Activated naive CD8-positive, alpha-beta T cell (primary cell): ENCODE measurements around the gene PKD2.
"Not testable (repeated sequence)": the region's sequence is repeated elsewhere in the genome, so short reads cannot be mapped to it uniquely, and the experiment has no call there.

Experiments used
- H3K27ac Mint-ChIP-seq: one replicate; pipeline ENCODE4 v1.8.0; 2021; ENCODE audit warnings: mixed read lengths
- H3K27me3 Mint-ChIP-seq: one replicate; pipeline ENCODE4 v1.8.0; 2021; ENCODE audit warnings: mixed read lengths
- H3K36me3 Mint-ChIP-seq: one replicate; pipeline ENCODE4 v1.8.0; 2021; ENCODE audit warnings: mixed read lengths
- H3K4me1 Mint-ChIP-seq: one replicate; pipeline ENCODE4 v1.8.0; 2021; ENCODE audit warnings: low read depth, mixed read lengths
- H3K4me3 Mint-ChIP-seq: one replicate; pipeline ENCODE4 v1.8.0; 2021; ENCODE audit warnings: mild to moderate bottlenecking, mixed read lengths
- H3K9me3 Mint-ChIP-seq: one replicate; pipeline ENCODE4 v1.8.0; 2021; ENCODE audit warnings: low read depth, mixed read lengths

Gene PKD2

DNA sequence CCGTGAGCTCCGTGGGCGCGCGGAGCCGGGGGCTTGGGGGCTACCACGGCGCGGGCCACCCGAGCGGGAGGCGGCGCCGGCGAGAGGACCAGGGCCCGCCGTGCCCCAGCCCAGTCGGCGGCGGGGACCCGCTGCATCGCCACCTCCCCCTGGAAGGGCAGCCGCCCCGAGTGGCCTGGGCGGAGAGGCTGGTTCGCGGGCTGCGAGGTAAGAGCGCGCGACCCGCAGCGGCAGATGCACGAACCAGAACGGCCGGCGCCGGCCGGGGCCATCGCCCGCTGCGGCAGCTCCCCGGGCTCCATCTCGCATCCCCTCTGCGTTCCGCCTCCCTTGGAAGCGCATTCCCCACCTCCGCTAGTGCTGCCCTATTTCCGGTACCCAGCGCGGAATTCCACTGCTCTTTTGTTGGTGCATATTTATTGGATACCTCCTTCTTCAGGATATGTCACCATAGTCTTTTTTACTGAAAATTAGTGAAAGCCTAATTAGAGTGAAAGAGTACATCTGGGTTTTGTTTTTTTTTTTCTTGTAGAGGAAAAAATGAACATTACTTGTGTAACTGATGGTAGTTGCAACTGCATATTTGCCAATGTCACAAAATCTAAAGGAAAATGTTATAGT, 797 bp downstream of the PKD2 start:
- Mint-ChIP-seq H3K9me3 (no peaks in the 10 kb centered on the region), H3K4me3 (peak overlapping the region; percentile 97), H3K4me1 (peaks cover 44% of the 10 kb centered on the region), H3K27me3 (peaks cover 3% of the 10 kb centered on the region), H3K27ac (peak overlapping the region; percentile 87), H3K36me3 (peaks cover 7% of the 10 kb centered on the region)

DNA sequence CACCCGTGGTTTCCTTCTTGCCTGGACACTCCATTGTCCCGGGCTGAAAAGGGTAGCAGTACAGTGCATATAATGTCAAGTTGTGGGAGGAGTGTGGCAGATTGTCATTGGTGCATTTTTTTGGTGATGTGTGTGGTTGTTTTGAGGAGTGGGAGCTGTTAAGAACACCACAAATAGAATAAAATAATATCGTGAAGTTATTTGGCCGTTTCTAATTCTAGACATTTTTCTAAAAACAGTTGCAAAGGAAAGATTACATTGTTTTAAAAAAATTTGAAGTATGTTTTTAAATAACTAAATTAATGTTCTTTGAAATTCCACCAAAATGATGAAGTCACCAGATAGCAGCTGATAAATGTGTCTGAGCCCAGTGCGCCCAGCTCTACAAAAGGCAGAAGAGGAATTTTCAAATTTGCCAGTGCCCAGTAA, 1.3 kb downstream of the PKD2 start:
- H3K27ac Mint-ChIP-seq = peak overlapping the region; percentile 87
- H3K9me3 Mint-ChIP-seq = no peaks in the 10 kb centered on the region
- peak overlapping the region; percentile 97 for H3K4me3 Mint-ChIP-seq
- peaks cover 7% of the 10 kb centered on the region for H3K36me3 Mint-ChIP-seq
- peaks cover 45% of the 10 kb centered on the region for H3K4me1 Mint-ChIP-seq
- H3K27me3 Mint-ChIP-seq = peaks cover 3% of the 10 kb centered on the region

DNA sequence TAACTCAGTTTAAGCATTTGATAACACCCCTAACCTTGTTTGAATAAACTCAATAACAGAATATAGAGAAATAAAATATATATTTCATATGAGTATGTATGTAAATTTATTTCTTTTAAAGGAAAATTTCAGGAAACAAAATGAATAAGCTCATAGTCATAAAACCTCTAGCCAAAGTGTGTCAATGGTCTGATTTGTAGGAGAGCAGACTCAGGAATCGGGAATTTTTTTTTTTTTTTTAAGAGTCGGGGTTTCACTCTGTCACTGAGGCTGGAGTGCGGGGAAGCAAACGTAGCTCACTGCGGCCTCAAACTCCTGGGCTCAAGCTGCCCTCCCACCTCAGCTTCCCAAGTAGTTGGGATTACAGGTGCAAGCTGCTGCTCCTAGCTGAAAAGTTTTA, 2.4 kb downstream of the PKD2 start:
- Mint-ChIP-seq H3K27me3 (peaks cover 3% of the 10 kb centered on the region), H3K9me3 (no peaks in the 10 kb centered on the region), H3K4me3 (no peak overlapping the region), H3K4me1 (peaks cover 49% of the 10 kb centered on the region), H3K27ac (no peak overlapping the region), H3K36me3 (peaks cover 7% of the 10 kb centered on the region)

DNA sequence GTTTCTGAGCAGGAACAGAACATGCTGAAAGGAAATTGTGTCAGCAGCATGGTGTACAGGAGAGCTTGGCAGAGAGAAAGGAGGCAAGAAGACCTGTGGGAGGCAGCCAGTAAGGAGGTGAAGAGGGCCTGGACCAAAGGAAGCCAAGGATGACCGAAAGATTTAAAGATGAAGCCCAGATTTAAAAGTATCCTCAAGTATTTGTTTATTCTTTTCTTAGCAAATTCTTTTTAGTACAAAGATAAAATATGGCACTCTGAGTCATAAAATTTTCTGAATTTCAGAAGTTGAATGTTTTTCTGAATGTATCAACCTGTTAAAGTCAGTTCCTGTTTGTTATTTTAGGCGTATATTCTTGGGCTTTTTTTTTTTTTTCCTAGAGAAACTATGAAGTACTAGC, 3.5 kb downstream of the PKD2 start:
- H3K27ac Mint-ChIP-seq = peak overlapping the region; percentile 47
- H3K36me3 Mint-ChIP-seq = peaks cover 7% of the 10 kb centered on the region
- peaks cover 49% of the 10 kb centered on the region for H3K4me1 Mint-ChIP-seq
- peak overlapping the region; percentile 11 for H3K4me3 Mint-ChIP-seq
- H3K9me3 Mint-ChIP-seq = no peaks in the 10 kb centered on the region
- peaks cover 3% of the 10 kb centered on the region for H3K27me3 Mint-ChIP-seq

DNA sequence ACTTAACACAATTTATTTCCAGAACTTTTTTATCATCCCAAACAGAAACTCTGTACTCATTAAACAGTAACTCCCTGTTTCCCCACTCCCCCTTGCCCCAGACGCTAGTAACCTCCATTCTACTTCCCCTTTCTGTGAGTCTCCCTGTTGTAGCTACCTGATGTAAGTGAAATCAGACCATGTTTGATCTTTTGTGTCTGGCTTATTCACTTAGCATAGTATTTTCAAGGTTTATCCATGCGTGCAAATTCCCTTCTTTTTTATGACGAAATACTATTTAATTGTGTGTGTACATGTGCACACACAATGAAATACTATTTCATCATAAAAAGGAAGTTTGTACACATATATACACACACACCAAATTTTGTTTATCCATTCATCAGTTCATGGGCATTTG, 5.2 kb downstream of the PKD2 start:
- Mint-ChIP-seq H3K36me3 (peaks cover 11% of the 10 kb centered on the region), H3K27ac (no peak overlapping the region), H3K4me3 (no peak overlapping the region), H3K4me1 (peaks cover 43% of the 10 kb centered on the region), H3K9me3 (no peaks in the 10 kb centered on the region), H3K27me3 (no peaks in the 10 kb centered on the region)

DNA sequence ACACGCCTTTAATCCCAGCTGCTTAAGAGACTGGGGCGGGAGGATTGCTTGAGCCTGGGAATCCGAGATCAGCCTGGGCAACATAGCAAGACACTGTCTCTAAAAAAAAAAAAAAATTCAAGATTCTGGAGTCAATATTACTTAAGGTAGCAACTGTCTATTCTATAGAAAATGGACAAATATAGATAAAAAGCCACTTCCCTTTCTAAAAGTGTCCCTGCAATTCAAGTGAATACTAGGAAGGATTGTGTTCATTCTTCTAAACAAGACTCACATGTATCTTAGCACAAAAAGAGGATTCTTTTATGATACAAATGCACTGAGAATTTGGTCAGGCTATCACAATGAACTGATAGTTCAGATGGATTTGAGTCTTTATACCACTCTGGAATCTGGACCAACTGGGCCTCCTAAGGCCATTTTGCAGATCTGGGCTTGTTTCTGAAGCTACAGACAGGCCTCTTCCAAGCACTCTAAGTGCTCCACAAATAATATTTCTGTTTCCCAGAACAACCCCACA, 7.0 kb downstream of the PKD2 start:
- Mint-ChIP-seq H3K4me3 (no peak overlapping the region), H3K4me1 (peaks cover 37% of the 10 kb centered on the region), H3K36me3 (peaks cover 11% of the 10 kb centered on the region), H3K27me3 (no peaks in the 10 kb centered on the region), H3K27ac (no peak overlapping the region), H3K9me3 (no peaks in the 10 kb centered on the region)

DNA sequence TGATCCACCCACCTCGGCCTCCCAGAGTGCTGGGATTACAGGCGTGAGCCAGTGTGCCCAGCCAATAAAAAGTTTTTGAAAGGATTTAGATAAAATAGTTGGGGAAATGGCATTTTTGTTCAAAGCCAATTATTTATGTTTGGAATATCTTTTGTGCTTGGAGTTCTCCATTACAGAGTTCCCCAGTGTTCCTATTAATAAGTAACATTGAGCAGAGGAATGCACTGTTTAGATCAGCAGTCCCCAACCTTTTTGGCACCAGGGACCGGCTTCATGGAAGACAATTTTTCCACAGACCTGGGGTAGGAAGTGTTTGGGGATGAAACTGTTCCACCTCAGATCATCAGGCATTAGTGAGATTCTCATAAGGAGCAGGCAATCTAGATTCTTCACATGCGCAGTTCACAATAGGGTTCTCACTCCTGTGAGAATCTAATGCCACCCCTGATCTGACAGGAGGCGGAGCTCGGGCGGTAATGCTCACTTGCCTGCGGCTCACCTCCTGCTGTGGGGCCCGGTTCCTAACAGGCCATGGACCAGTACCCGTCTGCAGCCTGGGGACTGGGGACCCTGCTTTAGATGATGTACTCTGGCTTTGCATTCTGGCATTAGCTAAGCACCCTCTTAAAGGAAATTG, 8.3 kb downstream of the PKD2 start:
- no peak overlapping the region for H3K4me3 Mint-ChIP-seq
- H3K27me3 Mint-ChIP-seq = no peaks in the 10 kb centered on the region
- peaks cover 10% of the 10 kb centered on the region for H3K36me3 Mint-ChIP-seq
- no peak overlapping the region for H3K27ac Mint-ChIP-seq
- no peaks in the 10 kb centered on the region for H3K9me3 Mint-ChIP-seq
- peaks cover 30% of the 10 kb centered on the region for H3K4me1 Mint-ChIP-seq

DNA sequence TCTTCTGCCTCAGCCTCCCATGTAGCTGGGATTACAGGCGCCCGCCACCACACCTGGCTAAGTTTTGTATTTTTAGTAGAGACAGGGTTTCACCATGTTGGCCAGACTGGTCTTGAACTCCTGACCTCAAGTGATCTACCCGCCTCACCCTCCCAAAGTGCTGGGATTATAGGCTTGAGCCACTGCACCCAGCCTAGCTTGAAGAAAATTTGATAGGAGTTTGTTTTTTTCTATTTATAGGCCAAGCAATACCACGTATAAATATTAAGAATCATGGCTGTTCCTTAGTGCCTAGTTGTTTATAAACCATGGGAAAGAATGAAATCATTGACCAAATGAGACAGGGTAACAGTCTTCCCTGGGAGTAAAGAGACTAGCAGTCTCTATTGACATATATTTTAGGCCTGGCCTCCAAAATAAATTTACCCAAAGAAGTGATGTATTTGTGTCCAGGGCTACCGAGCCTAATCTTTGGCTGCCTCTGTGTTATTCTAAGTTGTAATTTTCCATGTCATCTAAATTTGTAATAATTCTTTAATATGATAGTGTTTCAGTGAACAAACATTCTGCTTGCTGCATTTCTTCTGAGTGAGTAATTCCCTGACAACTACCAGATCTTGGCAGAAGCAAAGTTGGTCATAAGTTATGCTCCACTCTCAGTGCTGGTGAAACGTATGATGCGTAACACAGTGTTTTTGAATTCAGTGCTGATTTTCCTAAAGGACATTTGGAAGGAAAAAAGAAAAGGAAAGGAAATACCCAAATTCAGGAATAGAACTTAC, 10.3 kb downstream of the PKD2 start:
- no peaks in the 10 kb centered on the region for H3K9me3 Mint-ChIP-seq
- no peak overlapping the region for H3K4me3 Mint-ChIP-seq
- peaks cover 13% of the 10 kb centered on the region for H3K4me1 Mint-ChIP-seq
- H3K27ac Mint-ChIP-seq = no peak overlapping the region
- H3K36me3 Mint-ChIP-seq = peaks cover 11% of the 10 kb centered on the region
- H3K27me3 Mint-ChIP-seq = no peaks in the 10 kb centered on the region

DNA sequence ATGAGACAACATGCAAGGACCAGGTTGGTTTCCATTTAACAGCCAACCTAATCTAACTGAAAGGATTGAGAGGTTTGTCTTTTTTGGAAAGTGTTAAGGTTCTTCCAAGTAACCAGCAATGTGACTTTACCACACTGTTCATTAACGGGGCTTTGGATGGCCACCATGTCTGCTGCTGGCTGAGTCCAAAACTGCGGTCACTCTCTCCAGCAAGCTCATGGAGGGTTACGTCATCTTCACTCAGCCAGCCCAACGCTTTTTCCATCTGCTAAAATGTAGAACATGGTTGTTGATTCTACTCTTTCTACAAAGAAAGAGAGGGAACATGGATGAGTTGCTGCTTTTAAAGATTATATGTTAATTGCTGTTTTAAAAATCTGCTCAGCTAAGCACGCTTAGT, 11.0 kb downstream of the PKD2 start:
- peaks cover 9% of the 10 kb centered on the region for H3K4me1 Mint-ChIP-seq
- peaks cover 13% of the 10 kb centered on the region for H3K36me3 Mint-ChIP-seq
- no peaks in the 10 kb centered on the region for H3K27me3 Mint-ChIP-seq
- H3K4me3 Mint-ChIP-seq = no peak overlapping the region
- no peaks in the 10 kb centered on the region for H3K9me3 Mint-ChIP-seq
- H3K27ac Mint-ChIP-seq = no peak overlapping the region

DNA sequence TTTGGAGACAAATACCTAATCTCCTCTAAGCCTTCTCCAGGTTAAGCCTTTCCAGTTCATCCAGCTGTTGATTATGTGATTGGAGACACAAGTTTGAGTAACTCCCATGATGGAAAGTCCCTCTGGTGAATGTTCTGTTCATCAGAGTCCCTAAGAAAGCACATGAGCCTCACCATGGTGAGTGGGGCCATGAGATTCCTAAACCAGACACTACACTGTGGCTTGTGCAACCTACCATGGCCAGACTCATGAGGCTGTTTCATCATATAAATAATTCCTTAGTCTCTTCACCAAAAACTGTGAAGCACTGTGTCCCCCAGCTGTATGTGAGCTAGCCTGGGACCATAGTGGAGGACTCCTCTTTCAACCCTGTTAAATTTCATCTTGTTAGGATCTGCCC, 14.4 kb downstream of the PKD2 start:
- H3K36me3 Mint-ChIP-seq = peaks cover 21% of the 10 kb centered on the region
- H3K9me3 Mint-ChIP-seq = no peaks in the 10 kb centered on the region
- peaks cover 2% of the 10 kb centered on the region for H3K4me1 Mint-ChIP-seq
- no peak overlapping the region for H3K4me3 Mint-ChIP-seq
- no peaks in the 10 kb centered on the region for H3K27me3 Mint-ChIP-seq
- H3K27ac Mint-ChIP-seq = no peak overlapping the region

DNA sequence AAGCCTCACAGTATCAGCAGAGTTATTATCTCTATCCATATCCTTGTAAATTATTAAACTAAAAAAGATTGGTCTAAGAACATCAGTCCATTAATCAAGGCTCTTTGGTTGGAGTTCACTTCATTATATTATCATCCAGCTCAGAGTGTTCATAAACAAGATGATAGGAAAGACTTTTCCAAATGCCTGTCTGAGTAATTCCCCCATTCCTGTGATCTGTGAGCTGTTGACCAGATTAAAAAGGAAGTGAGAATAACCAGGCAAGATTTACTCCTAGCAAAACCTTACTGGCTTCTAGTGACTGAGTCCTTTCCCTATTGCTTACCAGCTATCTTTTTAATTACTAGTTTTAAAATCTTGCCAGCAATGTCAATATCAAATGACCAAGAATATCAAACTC, 14.9 kb downstream of the PKD2 start:
- Mint-ChIP-seq H3K36me3 (peaks cover 22% of the 10 kb centered on the region), H3K4me3 (no peak overlapping the region), H3K9me3 (no peaks in the 10 kb centered on the region), H3K27ac (no peak overlapping the region), H3K4me1 (peaks cover 3% of the 10 kb centered on the region), H3K27me3 (no peaks in the 10 kb centered on the region)

DNA sequence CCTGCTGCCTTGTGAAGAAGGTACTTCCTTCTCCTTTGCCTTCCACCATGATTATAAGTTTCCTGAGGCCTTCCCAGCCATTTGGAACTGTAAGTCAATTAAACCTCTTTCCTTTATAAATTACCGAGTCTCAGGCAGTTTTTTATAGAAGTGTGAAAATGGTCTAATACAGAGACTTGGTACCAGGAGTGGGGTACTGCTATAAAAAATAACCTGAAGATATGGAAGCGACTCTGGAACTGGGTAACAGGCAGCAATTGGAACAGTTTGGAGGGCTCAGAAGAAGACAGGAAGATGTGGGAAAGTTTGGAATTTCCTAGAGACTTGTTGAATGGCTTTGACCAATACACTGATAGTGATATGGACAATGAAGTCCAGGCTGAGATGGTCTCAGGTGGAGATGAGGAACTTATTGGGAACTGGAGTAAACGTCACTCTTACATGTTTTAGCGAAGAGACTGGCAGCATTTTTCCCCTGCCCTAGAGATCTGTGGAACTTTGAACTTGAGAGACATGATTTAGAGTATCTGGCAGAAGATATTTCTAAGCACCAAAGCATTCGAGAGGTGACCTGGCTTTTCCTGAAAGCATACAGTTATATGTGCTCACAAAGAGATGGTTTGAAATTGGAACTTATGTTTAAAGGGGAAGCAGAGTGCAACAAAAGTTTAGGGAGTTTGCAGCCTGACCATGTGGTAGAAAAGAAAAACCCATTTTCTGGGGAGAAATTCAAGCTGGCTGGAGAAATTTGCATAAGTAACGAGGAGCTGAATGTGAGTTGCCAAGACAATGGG, 18.6 kb downstream of the PKD2 start:
- not testable (repeated sequence) for H3K9me3 Mint-ChIP-seq, H3K4me3 Mint-ChIP-seq, H3K27ac Mint-ChIP-seq, H3K27me3 Mint-ChIP-seq
- H3K36me3 Mint-ChIP-seq = peaks cover 34% of the 10 kb centered on the region
- H3K4me1 Mint-ChIP-seq = peaks cover 15% of the 10 kb centered on the region

DNA sequence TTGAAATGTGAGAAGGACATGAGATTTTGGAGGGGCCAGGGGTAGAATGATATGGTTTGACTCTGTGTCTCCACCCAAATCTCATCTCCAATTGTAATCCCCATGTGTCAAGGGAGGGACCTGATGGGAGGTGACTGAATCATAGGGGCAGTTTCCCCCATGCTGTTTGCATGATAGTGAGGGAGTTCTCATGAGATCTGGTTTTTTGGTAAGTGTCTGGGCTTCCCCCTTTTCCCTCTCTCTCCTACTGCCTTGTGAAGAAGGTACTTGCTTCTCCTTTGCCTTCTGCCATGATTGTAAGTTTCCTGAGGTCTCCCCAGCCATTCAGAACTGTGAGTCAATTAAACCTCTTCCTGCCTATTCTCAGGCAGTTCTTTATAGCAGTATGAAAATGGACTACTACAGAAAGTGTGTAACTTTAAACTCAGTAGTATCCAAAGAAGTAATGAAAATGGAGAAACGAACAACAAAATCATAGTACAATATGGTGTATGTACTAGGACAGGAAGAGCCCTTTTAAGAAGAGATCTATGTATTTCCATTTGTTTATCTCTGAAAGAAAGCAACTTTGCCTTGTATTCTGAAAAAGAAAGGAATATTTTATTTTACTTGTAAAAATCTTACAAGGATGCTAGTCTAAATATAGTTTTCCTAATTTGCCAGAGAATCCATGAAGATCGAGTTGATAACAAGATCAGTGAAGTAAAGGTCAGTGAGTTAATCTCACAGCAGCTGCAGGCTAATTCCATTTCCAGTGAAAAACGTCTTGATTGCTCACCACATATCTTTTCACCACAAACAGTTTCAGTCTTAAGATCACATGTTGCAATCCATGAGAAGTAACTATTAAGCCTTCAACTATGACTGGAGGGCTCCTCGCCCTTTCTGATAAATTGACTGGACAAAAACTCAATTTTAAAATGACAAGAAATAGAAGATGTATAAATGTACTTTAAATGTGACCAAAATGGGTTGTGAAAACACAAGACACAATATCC, 20.5 kb downstream of the PKD2 start:
- Mint-ChIP-seq H3K27me3 (no peaks in the 10 kb centered on the region), H3K9me3 (peaks cover 3% of the 10 kb centered on the region), H3K4me1 (peaks cover 15% of the 10 kb centered on the region), H3K36me3 (peaks cover 32% of the 10 kb centered on the region), H3K4me3 (peak overlapping the region; percentile 18), H3K27ac (peak overlapping the region; percentile 73)

DNA sequence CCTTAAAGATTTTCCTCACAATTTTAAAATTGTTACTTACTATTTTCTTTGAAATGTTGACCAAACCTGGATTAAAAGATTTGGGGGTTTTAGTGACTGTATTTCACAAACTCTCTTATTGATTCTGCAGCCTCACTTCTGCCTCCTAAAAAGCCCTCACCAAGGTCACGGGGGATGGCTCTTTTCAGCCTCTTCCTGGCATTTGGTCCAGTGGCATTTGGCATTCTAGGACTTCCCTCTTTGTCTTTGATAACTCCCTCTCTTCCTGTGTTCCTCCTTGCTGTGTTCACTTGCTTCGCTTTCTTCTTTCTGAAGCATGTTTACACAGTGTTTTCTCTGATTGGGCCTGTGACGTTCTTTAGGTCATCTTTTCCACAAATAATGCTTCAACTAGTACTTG, 21.5 kb downstream of the PKD2 start:
- H3K9me3 Mint-ChIP-seq = peaks cover 3% of the 10 kb centered on the region
- peaks cover 27% of the 10 kb centered on the region for H3K36me3 Mint-ChIP-seq
- H3K4me3 Mint-ChIP-seq = no peak overlapping the region
- H3K27ac Mint-ChIP-seq = peak overlapping the region; percentile 79
- H3K4me1 Mint-ChIP-seq = peaks cover 15% of the 10 kb centered on the region
- H3K27me3 Mint-ChIP-seq = no peaks in the 10 kb centered on the region
